Ammon's horn (tissue), 1 donor: ENCODE measurements around the gene DENND1B.
"Not testable (repeated sequence)": the region's sequence is repeated elsewhere in the genome, so short reads cannot be mapped to it uniquely, and the experiment has no call there.

Experiments used
- DNase-seq: peaks from one replicate; pipeline ENCODE4 v3.0.0-alpha.2; 2016; ENCODE audit warnings: low spot score

DENND1B gene

DNA sequence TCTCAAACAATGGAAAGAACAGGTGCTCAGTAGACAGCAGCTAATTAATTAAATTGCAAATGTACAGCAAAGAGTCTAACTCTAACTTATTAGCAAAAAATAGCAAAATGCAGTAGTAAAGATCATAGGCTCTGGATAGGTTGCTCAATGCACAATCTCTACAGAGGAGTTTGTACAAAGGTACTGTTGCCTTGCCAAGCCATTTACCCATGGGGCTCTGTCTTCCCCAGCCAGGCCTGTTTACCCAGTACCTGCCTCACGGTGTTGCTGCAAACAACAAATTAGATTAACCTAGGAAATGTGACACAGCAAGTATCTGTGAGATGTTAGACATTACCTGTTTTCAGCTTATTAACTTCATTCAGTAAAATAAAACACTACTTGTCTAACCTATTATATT is 222.0 kb downstream of the DENND1B start:
- no peak for DNase-seq

- DNase-seq: no peak
These were observed 228.3 kb downstream of the DENND1B start for GRCh38 chr1:197546989-197547388.

DNA sequence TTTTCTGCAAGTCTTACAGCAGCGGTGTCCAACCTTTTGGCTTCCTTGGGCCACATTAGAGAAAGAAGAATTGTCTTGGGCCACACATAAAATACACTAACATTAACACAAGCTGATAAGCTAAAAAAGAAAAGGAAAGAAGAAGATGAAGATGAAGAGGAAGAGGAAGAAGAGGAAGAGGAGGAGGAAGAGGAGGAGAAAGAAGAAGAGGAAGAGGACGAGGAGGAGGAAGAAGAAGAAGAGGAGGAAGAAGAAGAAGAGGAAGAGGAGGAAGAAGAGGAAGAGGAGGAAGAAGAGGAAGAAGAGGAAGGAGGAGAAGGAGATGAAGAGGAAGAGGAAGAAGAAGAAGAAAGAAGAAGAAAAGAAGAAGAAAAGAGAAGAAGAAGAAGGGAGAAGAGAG is 230.7 kb downstream of the DENND1B start:
- no peak for DNase-seq

DNA sequence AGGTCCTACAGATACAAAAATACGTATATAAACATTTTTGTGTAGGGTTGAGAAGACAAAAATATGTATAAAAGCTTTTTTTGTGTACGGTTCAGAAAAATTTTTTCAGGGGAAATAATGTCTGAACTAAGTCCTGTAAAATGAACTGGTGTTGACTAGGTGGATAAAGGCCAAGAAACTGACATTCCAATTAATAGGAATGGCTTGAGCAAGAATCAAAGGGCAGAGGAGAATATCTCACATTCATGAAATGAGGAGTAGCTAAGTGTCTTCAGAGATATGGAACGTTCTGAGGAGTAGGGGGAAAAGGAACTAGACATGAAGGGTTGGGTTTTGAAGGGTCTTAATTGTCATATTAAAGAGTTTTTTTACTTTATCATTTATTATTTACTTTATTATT is 231.2 kb downstream of the DENND1B start:
- no peak for DNase-seq

- DNase-seq: no peak
These were observed 233.9 kb downstream of the DENND1B start for GRCh38 chr1:197541411-197541810.

- peak; percentile 17 for DNase-seq
These were observed 248.4 kb downstream of the DENND1B start for GRCh38 chr1:197526736-197527371.

DNA sequence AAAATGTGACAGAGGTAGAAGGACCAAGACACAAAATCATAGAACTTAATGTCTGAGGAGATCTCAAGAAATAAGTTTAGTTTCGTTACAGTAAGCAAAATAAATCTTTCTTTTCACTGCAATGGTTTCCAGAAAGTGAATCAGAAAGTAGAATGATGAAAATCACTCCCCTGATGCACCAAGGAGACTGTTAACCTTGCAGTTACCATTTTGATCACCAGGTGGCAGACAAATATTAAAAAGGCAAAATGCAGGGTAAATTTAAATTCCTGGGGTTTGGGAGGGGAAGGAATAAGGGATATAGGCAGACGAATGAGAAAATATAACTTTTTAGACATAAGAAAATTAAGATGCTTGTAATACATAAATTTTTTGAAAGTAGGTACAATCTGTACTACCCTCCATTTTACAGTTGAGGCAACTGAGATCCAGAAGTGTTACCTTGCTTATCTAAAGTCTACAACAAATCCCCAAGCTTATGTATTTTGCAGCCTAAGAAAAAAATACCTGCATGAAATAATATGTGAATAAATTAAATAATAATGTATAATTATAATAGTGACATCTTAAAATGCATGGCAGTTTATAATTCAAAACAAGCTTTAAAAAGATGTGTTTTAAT is 254.1 kb downstream of the DENND1B start:
- DNase-seq: peak; percentile 9

GRCh38 chr1:197519741-197520334 is 255.4 kb downstream of the DENND1B start:
- DNase-seq: no peak

DNA sequence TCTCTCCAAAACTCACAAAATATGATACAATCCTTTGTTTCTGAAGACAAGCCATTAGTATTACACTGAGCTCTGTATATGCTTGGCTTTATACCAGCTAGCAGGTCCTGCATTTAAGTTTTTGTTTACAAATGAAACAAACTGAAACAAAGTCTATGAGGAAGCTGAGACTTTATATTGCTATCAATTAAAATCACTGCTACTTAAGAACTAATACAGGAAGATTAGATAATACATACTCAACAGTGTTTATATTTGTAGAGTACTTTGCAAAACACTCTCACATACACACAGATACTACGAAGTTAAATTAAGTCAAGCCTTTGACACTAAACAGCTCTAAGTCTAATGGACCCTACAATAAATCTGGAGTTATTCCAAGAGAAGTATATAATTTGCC is 259.9 kb downstream of the DENND1B start:
- DNase-seq: no peak

DNA sequence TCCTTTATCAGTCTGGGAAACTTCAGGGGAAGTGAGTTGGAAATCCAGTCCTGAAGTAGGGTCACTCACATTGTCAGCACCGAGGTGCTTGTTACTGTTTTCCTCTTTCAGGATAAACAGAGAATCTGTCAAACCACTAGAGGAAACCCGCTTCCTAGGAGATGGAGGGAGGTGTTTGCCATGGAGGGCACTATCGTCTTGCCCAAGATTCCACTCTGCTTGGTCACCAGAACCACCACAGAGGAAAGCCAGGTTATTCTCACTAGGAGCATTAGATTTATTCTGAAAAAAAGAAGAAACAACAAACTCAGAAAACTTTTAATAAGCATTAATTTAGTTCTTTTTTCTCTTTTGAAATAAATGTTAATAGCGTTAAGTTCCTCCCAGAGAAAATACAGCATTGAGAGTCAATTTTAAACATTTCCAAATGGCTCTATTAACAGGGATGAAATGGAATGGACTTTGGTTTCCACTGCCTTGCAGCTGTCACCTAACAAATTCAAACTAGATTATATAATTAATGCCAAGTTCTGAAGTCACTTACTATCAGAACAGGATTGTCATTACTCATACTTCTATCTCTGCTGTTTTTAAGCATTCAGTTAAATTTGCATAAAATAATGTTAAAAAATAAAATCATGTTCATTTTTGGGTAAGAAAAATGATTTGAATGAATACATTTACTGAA is 264.4 kb downstream of the DENND1B start:
- no peak for DNase-seq

DNA sequence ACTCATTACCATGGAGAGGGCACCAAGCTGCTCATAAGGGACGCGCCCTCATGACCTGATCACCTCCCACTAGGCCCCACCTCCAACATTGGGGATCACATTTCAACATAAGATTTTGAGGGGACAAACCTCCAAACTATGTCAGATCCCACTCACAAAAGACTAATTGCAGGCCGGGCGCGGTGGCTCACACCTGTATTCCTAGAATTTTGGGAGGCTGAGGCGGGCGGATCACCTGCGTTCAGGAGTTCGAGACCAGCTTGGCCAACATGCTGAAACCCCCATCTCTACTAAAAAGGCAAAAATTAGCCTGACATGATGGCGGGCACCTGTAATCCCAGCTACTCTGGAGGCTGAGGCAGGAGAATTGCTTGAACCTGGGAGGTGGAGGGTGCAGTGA is 278.6 kb downstream of the DENND1B start:
- DNase-seq: no peak

DNA sequence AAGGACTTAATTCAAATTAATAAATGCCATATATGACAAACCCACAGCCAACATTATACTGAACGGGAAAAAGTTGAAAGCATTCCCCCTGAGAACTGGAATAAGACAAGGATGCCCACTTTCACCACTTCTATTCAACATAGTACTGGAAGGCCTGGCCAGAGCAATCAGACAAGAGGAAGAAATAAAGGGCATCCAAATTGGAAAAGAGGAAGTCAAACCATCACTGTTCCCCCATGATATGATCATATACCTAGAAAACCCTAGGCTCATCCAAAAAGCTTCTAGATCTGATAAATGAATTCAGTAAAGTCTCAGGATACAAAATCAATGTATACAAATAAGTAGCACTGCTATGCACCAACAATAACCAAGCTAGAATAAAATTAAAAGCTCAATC is 283.8 kb downstream of the DENND1B start:
- DNase-seq: not testable (repeated sequence)

DNA sequence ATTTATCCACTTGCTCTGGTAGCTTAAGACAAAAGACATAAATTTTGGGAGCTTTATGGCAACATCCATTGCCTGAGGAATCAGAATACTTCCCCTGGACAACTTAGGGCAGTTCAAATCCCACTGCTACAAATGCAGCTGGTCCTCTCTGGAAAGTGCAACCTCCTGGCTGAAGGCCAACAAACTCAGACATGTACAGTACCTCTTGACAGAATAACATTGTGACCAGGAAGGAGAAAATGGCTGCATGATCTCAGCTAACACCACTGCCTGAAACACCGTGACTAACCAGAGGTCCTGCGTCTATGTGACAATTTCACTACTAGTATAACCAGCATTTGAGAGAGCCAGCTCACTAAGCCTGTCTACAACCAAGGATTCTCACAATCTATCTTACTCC is 288.3 kb downstream of the DENND1B start:
- no peak for DNase-seq

GRCh38 chr1:197485790-197486189 is 289.5 kb downstream of the DENND1B start:
- no peak for DNase-seq

DNA sequence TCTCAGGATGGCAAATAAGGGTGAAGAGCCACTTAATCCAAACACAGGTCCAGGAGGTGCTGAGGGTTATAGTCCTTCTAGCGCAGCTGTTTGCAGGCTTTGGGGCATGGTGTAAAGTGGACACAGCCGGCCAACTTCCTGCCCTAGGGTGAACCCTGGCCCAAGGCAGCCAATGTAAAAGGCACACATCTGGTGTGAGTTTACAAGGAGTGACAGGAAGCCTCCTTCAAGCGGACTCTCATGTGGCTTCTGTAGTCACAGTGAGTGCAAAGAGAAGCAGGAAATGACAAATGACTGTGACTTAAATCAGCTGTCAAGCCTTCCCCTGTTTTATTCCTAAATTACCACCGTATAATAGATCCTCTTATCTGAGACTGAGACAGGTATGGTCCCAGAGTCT is 294.2 kb downstream of the DENND1B start:
- no peak for DNase-seq

DNA sequence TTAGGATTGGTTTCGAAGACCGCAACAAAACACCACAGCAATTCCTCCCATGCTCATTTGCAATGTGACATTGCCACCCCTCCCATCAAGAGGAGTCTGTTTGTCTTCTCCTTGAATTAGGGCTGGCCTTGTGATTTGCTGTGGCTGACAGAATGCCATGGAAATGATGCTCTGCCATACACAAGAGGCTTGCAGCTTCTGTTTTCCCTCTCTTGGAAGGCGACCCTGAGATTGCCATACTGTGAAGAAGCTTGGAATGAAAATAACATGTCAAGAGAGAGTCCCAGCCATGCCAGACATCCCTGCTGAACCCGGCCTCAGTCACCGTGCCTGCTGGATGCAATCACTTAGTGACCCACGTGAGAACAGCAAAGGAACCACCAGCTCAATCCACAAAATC is 294.8 kb downstream of the DENND1B start:
- DNase-seq: no peak

GRCh38 chr1:197472141-197472540 is 303.1 kb downstream of the DENND1B start:
- DNase-seq: no peak

DNA sequence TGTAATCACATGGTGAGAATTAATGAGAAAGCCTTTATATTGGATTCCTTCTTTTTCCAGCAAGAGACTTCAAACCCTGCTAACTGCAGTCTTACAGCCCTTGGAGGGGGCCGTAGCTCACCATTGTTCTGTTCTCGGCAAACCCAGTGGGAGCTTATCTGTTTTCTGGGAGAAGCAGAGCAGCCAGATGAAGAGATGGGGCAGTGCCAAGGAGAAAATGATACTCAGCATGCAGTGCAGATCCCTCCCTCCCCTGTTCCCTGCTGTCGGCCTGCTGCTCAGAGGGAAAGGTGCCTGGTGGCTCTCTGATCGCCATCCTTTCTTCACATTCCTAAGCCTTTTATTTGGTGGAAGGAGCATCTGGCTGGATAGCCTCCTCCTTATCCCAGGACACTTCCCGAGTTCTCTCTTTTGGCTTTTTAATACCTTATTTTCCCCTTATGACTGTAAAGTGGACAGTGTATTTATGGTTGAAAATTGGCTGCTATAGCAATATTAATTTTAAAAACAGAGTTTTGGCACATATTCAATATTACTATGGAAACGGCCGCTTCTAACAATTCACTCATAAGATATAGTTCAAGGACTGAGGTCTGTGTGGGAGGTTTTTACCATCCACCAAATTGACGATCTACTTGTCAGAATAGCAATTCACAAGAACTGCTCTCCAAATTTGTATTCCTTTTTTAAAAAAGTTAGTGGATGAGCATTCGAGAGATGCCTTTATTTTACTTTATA is 303.9 kb downstream of the DENND1B start:
- peak; percentile 64 for DNase-seq

DNA sequence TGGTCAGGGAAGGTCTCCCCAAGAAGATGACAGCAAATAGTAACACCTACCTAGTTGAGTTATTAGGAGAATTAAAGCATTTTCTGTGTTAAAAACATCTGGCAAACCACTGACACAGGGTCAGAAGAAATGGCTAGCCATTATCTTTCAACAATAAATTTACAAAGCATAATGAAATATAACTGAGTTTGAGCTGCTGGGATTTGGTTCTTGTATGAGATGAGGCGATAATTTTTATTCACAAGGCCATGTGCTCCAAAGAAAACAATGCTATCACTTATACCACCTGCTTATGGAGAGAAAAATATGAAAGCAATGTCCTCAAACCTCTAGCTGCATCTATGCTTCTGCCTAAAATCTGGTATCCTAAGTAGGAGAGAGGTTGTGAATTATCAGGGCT is 304.9 kb downstream of the DENND1B start:
- DNase-seq: no peak

DNA sequence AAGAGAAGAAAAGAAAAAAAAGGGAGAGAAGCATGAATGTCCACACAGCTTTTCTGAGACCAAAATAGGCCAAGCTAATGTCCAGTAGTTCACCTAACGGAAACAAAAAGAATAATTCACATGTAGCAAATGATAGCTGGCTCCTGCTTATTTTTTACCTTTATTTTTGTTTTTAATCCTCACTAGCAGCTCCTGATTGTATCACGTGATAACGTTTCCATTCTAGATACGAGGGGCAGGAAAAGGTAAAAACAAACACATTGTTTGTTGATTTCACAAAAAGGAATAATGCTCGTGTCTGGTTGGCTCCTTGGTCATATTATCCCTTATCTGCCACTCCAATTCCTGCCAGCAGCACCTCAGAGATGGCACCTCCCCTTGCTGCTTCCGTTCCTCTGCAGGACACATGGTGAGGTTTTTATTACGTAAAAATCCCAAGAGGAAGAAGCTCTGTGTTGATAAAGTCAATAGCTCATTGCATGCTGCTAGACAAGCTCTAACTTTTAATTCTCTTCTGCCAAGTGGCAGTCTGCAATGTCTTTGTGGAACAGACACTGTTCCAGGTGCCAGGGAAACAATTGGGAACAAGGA is 305.6 kb downstream of the DENND1B start:
- DNase-seq: no peak

GRCh38 chr1:197468543-197469175 is 306.6 kb downstream of the DENND1B start:
- no peak for DNase-seq

GRCh38 chr1:197467881-197468280 is 307.4 kb downstream of the DENND1B start:
- DNase-seq: no peak
